ENCODE measurements around the gene COL9A2. TPM values are rescaled to one million over a fixed set of nuclear protein-coding genes. Genes with fewer than 3 reads are reported as not detected.
"Not testable (repeated sequence)": the region's sequence is repeated elsewhere in the genome, so short reads cannot be mapped to it uniquely, and the experiment has no call there.

The COL9A2 gene
- polyA plus RNA-seq, 2 donors, result 0.54 to 1.3 TPM

DNA sequence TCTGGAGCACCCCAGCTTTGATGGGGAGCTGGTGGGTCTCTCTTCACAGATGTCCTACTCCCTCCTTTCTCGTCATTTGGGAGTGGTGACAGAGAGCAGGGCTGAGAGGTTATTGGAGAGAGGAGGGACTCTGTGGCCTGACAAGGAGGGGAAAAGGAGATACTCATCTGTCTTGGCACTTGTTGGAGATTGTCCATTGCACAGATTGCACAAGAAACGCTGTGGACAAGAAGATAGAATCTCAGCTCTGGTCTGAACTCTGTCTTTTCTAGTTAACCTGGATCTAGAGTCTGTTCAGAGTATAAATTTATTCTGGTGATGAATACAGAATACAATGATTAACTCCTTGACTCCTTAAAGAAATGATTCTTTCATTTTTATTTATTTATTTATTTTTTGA, 34.0 kb upstream of the COL9A2 start:
- Histone ChIP-seq H3K27me3 (ENCODE audit: control insufficient read depth in 1 of 2, insufficient read depth in 2 of 2, low read length in 2 of 2) (no peaks in the 10 kb centered on the region), H3K27ac (ENCODE audit: low read depth in 2 of 2, low read length in 1 of 2) (no peak overlapping the region), H3K4me1 (ENCODE audit: control insufficient read depth in 2 of 2, insufficient read depth in 2 of 2, low read length in 1 of 2) (no peaks in the 10 kb centered on the region), H3K36me3 (ENCODE audit: control insufficient read depth in 2 of 2, insufficient read depth in 2 of 2, low read length in 1 of 2) (no peaks in the 10 kb centered on the region), H3K4me3 (ENCODE audit: low read depth in 1 of 2, low read length in 2 of 2) (no peak overlapping the region), H3K9me3 (ENCODE audit: control insufficient read depth in 2 of 2, insufficient read depth in 1 of 2, low read depth in 1 of 2, low read length in 1 of 2) (no peaks in the 10 kb centered on the region)
- WGBS, 2 donors, result 87 to 90% methylated on average over 2 of the region's 2 CpGs

DNA sequence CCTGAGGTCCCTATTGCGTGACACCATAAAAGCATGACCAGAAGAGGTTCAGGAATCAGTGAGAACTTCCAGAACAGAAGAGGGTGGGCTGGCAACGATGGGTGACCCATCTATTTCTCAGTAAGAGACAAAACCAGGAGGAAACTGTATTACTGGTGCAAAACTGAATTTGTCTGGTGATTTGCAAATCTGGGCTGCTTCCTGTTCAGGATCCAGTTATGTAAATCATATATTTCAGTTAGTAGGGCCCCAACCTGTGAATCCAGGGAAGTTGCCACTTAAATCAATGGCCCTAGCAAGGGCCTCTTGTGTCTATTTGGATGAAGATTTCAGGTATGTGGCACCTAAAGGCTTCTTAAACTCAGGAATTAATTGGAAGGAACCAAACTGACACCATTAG, 33.3 kb upstream of the COL9A2 start:
- Histone ChIP-seq H3K4me3 (ENCODE audit: low read depth in 1 of 2, low read length in 2 of 2) (no peak overlapping the region), H3K4me1 (ENCODE audit: control insufficient read depth in 2 of 2, insufficient read depth in 2 of 2, low read length in 1 of 2) (no peaks in the 10 kb centered on the region), H3K27ac (ENCODE audit: low read depth in 2 of 2, low read length in 1 of 2) (no peak overlapping the region), H3K27me3 (ENCODE audit: control insufficient read depth in 1 of 2, insufficient read depth in 2 of 2, low read length in 2 of 2) (no peaks in the 10 kb centered on the region), H3K9me3 (ENCODE audit: control insufficient read depth in 2 of 2, insufficient read depth in 1 of 2, low read depth in 1 of 2, low read length in 1 of 2) (no peaks in the 10 kb centered on the region), H3K36me3 (ENCODE audit: control insufficient read depth in 2 of 2, insufficient read depth in 2 of 2, low read length in 1 of 2) (no peaks in the 10 kb centered on the region)
- 86 to 90% methylated on average over 2 of the region's 2 CpGs for WGBS, 2 donors

DNA sequence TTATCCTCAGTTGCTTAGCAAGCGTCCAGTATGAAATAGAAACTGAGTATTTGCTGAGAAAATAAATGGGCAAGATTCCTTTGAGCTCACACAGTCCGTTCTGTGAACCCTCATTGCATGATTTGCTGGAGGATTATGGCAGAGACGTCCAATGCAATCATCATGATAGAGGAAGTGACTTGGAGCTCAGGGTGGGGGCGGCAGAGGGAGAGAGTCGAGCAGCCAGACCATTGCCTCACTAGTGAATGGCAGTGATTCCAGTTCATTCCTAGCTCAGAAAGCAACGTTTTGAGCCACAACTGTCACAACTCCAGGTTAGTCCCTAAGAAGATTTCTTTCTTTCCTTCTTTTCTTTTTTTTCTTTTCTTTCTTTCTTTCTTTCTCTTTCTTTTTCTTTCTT, 27.5 kb upstream of the COL9A2 start:
- H3K36me3 ChIP-seq (ENCODE audit: control insufficient read depth in 2 of 2, insufficient read depth in 2 of 2, low read length in 1 of 2), result no peaks in the 10 kb centered on the region
- H3K27me3 ChIP-seq (ENCODE audit: control insufficient read depth in 1 of 2, insufficient read depth in 2 of 2, low read length in 2 of 2), result no peaks in the 10 kb centered on the region
- no peak overlapping the region for H3K4me3 ChIP-seq (ENCODE audit: low read depth in 1 of 2, low read length in 2 of 2)
- H3K4me1 ChIP-seq (ENCODE audit: control insufficient read depth in 2 of 2, insufficient read depth in 2 of 2, low read length in 1 of 2), result no peaks in the 10 kb centered on the region
- H3K9me3 ChIP-seq (ENCODE audit: control insufficient read depth in 2 of 2, insufficient read depth in 1 of 2, low read depth in 1 of 2, low read length in 1 of 2), result no peaks in the 10 kb centered on the region
- H3K27ac ChIP-seq (ENCODE audit: low read depth in 2 of 2, low read length in 1 of 2), result no peak overlapping the region
- WGBS, 2 donors, result 16 to 20% methylated on average over 6 of the region's 6 CpGs

DNA sequence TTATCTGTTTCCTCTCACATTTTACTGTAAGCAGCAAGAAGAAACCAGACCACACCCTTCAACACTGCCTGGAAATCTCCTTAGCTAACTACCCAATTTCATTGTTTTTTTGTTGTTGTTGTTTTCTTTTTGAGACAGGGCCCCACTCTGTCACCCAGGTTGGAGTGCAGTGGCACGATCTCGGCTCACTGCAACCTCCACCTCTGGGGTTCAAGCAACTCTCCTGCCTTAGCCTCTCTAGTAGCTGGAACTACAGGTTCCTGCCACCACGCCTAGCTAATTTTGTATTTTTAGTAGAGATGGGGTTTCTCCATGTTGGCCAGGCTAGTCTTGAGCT, 25.3 kb upstream of the COL9A2 start:
- 87 to 89% methylated on average over 3 of the region's 3 CpGs for WGBS, 2 donors
- H3K27ac ChIP-seq (ENCODE audit: low read depth in 2 of 2, low read length in 1 of 2); H3K36me3 ChIP-seq (ENCODE audit: control insufficient read depth in 2 of 2, insufficient read depth in 2 of 2, low read length in 1 of 2); H3K4me3 ChIP-seq (ENCODE audit: low read depth in 1 of 2, low read length in 2 of 2); H3K9me3 ChIP-seq (ENCODE audit: control insufficient read depth in 2 of 2, insufficient read depth in 1 of 2, low read depth in 1 of 2, low read length in 1 of 2); H3K27me3 ChIP-seq (ENCODE audit: control insufficient read depth in 1 of 2, insufficient read depth in 2 of 2, low read length in 2 of 2); H3K4me1 ChIP-seq (ENCODE audit: control insufficient read depth in 2 of 2, insufficient read depth in 2 of 2, low read length in 1 of 2): not testable (repeated sequence)

DNA sequence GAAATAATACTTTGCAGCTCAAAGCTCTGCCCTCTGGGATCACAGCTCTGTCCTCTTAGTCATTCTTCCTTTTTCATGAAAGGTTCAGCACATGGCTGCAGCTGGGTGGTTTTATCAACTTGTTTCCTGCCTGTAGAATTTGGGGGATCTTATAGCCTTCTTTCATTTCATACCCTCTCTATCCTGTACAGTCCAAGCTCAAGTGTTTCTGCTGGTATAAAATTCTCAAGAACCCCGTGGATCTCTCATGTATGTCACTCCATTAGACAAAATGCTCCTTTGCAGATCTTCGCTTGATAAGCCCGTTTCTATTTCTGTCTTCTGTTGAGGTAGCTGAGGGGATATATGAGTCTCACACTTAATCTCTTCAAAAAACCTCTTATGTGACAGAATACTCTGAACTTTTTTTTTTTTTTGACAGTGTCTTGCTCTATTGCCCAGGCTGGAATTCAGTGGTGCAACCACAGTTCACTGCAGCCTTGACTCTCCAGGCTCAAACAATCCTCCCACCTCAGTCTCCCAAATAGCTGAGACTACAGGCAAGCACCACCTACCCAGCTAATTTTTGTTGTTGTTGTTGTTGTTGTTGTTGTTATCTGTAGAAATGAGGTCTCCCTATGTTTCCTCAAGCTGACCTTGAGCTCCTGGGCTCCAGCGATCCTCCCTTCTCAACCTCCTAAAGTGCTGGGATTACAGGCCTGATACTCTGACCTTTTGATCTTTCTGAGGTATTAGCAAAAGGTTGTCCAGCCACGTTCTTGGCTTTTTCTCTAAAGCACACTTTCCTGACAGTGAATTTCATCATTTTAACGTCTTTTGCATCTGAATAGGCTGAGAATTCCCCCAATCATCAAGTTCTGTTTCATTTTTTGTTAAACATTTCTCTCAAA, 24.6 kb upstream of the COL9A2 start:
- Histone ChIP-seq H3K4me1 (ENCODE audit: control insufficient read depth in 2 of 2, insufficient read depth in 2 of 2, low read length in 1 of 2) (no peaks in the 10 kb centered on the region), H3K36me3 (ENCODE audit: control insufficient read depth in 2 of 2, insufficient read depth in 2 of 2, low read length in 1 of 2) (no peaks in the 10 kb centered on the region), H3K4me3 (ENCODE audit: low read depth in 1 of 2, low read length in 2 of 2) (no peak overlapping the region), H3K27me3 (ENCODE audit: control insufficient read depth in 1 of 2, insufficient read depth in 2 of 2, low read length in 2 of 2) (no peaks in the 10 kb centered on the region), H3K9me3 (ENCODE audit: control insufficient read depth in 2 of 2, insufficient read depth in 1 of 2, low read depth in 1 of 2, low read length in 1 of 2) (no peaks in the 10 kb centered on the region), H3K27ac (ENCODE audit: low read depth in 2 of 2, low read length in 1 of 2) (no peak overlapping the region)
- WGBS, 2 donors, result 65 to 74% methylated on average over 6 of the region's 6 CpGs

DNA sequence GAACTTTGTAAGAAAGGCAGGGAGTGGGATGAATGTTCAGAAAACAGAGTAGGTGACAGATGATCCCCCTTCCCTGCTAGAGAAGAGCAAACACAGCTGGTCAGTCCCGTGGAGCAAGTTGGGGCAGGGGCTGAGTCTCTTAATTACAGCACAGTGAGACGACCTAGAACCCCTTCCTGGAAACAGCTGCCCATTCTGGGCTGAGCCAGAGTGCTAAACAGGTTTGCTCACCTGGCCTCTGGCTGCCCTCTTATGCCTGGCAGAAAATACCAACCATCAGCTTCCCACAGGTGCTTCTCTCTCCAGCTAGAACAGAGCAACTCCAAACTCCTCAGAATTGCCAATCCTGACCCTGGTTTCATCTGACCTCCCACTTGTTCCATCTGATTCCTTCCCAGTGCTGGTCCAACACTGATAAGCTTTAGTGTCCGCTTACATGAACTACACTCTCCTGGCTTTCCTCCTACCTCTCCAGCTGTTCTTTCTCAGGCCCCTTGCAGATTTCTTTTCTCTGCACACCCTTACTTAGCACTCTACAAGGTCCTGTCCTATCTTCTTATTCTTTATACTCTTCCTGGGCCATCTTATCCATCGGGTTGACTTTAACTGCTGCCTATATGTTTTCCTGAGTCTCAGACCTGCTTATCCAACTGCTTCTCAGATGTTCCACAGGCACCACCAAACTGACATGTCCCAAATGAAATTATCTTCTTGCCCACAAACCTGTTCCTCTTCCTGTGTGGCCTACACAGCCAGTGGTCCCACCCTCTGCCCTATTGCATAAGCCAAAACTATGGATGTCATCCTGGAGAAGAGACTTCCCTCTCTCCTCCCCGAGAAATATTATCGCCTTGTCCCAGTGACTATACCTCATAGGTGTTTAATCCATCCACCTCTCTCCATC, 22.6 kb upstream of the COL9A2 start:
- peak overlapping the region in 1 of 2 donors; percentile 49 for H3K27ac ChIP-seq (ENCODE audit: low read depth in 2 of 2, low read length in 1 of 2)
- H3K36me3 ChIP-seq (ENCODE audit: control insufficient read depth in 2 of 2, insufficient read depth in 2 of 2, low read length in 1 of 2), result no peaks in the 10 kb centered on the region
- H3K4me3 ChIP-seq (ENCODE audit: low read depth in 1 of 2, low read length in 2 of 2), result no peak overlapping the region
- WGBS, 2 donors, result 53 to 58% methylated on average over 6 of the region's 6 CpGs
- no peaks in the 10 kb centered on the region for H3K9me3 ChIP-seq (ENCODE audit: control insufficient read depth in 2 of 2, insufficient read depth in 1 of 2, low read depth in 1 of 2, low read length in 1 of 2)
- H3K27me3 ChIP-seq (ENCODE audit: control insufficient read depth in 1 of 2, insufficient read depth in 2 of 2, low read length in 2 of 2), result no peaks in the 10 kb centered on the region
- H3K4me1 ChIP-seq (ENCODE audit: control insufficient read depth in 2 of 2, insufficient read depth in 2 of 2, low read length in 1 of 2), result no peaks in the 10 kb centered on the region

DNA sequence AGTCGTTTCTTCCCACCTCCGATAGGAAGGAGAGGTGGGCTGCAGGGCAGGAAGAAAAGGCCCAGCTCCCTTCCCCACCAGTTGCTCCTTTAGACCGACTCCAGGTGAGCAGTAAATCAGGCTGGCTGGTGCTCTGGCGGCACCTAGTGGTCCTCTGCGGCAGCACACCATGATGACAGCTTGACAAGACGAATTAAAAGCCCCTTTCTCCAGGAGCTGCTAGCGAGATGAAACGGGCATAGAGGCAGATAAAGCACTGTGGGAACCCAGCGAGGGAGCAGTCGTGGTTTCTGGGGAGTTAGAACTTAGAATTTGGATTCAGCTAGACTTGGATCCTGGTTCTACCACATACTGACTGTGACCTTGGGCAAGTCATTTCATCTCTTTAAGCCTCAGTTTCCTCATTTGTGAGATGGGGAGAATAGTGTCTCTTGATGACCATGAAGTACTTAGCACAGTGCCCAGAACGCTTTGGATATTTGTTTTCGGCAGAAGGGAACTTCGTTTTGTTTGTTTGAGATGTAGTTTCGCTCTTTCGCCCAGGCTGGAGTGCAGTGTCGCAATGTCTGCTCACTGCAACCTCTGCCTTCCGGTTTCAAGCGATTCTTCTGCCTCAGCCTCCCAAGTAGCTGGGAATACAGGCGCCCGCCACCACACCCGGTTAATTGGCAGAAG, 21.8 kb upstream of the COL9A2 start:
- 28 to 29% methylated on average over 21 of the region's 21 CpGs for WGBS, 2 donors
- H3K9me3 ChIP-seq (ENCODE audit: control insufficient read depth in 2 of 2, insufficient read depth in 1 of 2, low read depth in 1 of 2, low read length in 1 of 2), result no peaks in the 10 kb centered on the region
- H3K4me1 ChIP-seq (ENCODE audit: control insufficient read depth in 2 of 2, insufficient read depth in 2 of 2, low read length in 1 of 2), result no peaks in the 10 kb centered on the region
- peak overlapping the region in 1 of 2 donors; percentile 11 for H3K27ac ChIP-seq (ENCODE audit: low read depth in 2 of 2, low read length in 1 of 2)
- H3K27me3 ChIP-seq (ENCODE audit: control insufficient read depth in 1 of 2, insufficient read depth in 2 of 2, low read length in 2 of 2), result no peaks in the 10 kb centered on the region
- no peaks in the 10 kb centered on the region for H3K36me3 ChIP-seq (ENCODE audit: control insufficient read depth in 2 of 2, insufficient read depth in 2 of 2, low read length in 1 of 2)
- H3K4me3 ChIP-seq (ENCODE audit: low read depth in 1 of 2, low read length in 2 of 2), result peak overlapping the region in 1 of 2 donors; percentile 15

DNA sequence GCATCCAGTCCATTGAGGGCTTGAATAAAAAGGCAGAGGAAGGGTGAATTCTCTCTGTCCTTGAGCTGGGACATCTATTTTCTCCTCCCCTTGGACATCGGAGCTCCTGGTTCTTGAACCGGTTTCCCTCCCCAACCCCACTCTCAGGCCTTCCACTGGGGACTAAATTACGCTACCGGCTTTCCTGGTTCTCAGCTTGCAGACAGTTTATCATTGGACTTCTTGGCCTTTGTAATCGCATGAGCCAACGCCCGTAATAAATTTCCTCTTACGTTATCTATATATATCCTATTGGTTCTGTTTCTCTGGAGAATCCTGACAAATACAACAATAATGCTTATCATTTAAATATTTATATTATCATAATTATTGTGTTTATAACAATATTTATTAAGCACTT, 20.4 kb upstream of the COL9A2 start:
- Histone ChIP-seq H3K4me1 (ENCODE audit: control insufficient read depth in 2 of 2, insufficient read depth in 2 of 2, low read length in 1 of 2) (no peaks in the 10 kb centered on the region), H3K27ac (ENCODE audit: low read depth in 2 of 2, low read length in 1 of 2) (no peak overlapping the region), H3K27me3 (ENCODE audit: control insufficient read depth in 1 of 2, insufficient read depth in 2 of 2, low read length in 2 of 2) (no peaks in the 10 kb centered on the region), H3K9me3 (ENCODE audit: control insufficient read depth in 2 of 2, insufficient read depth in 1 of 2, low read depth in 1 of 2, low read length in 1 of 2) (no peaks in the 10 kb centered on the region), H3K4me3 (ENCODE audit: low read depth in 1 of 2, low read length in 2 of 2) (no peak overlapping the region), H3K36me3 (ENCODE audit: control insufficient read depth in 2 of 2, insufficient read depth in 2 of 2, low read length in 1 of 2) (no peaks in the 10 kb centered on the region)
- 78 to 85% methylated on average over 8 of the region's 8 CpGs for WGBS, 2 donors

DNA sequence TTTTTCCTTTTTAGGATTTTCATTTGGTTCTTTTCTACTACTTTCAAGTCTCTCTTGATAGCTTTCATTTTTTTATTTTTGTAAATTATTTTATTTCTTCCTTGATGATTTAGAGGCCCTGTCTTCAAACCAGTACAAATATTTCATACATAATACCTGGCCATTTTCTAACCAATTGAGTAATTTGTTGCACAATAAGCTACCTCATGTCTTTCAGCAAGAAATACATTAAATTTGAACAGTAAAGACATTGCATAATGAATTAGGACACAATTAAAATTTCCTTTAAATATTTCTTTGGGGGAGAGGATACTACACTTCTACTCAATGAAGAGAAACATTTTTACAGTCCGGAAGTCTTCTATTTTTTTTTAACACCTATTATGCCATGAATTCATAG, 15.6 kb upstream of the COL9A2 start:
- no peaks in the 10 kb centered on the region for H3K9me3 ChIP-seq (ENCODE audit: control insufficient read depth in 2 of 2, insufficient read depth in 1 of 2, low read depth in 1 of 2, low read length in 1 of 2)
- no peak overlapping the region for H3K4me3 ChIP-seq (ENCODE audit: low read depth in 1 of 2, low read length in 2 of 2)
- H3K27me3 ChIP-seq (ENCODE audit: control insufficient read depth in 1 of 2, insufficient read depth in 2 of 2, low read length in 2 of 2), result no peaks in the 10 kb centered on the region
- 84 to 87% methylated on average over 1 of the region's 1 CpG for WGBS, 2 donors
- H3K36me3 ChIP-seq (ENCODE audit: control insufficient read depth in 2 of 2, insufficient read depth in 2 of 2, low read length in 1 of 2), result no peaks in the 10 kb centered on the region
- H3K4me1 ChIP-seq (ENCODE audit: control insufficient read depth in 2 of 2, insufficient read depth in 2 of 2, low read length in 1 of 2), result no peaks in the 10 kb centered on the region
- no peak overlapping the region for H3K27ac ChIP-seq (ENCODE audit: low read depth in 2 of 2, low read length in 1 of 2)
